ENCODE data around the gene TMEM72.

The TMEM72 gene

DNA sequence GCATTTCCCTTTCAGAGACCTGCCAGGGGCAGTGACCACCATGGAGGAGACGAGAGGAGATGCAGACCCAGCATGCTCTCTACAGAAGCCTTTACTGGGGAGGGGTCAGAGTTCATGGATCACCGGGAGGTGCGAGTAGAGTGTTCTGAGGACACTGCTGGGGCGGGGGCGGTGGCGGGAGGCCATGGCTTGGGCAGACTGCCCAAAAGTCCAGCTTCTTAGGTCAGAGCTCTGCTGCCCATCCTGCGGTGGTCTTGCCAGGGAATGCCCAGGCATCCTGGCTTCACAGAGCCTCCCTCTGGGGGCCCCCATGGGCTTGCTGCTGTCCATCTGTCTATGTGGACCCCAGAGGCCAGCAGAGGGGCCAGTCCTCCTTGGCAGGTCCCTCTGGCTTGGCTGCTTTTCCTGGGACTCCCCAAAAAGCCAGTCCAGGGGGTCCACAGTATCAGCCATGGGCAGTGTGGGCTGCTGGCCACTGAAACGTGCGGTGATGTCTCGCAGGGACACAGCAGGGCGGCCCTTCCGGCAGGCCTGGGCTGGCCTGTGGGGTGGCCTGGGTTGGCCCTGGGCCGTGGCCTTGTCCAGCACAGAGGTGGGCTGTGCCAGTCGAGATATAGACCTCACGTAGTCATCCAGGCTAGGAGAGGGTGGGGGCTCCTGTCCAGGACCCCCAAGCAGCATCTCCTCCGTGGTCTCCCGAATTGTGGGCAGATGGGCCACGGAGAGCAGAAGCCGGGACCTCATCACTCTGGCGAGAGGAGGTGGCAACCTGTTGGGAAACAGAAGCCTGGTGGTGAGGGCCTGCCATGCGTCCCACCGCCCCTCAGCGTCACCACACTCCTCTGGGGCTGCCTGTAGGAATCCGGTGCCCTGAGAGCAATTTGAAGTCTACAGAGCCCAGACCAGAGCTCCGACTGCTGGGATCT is 66.4 kb downstream of the TMEM72 start:
- no peak overlapping the region for H3K4me3 ChIP-seq (ENCODE audit: low read depth, low read length)
- TF ChIP-seq CTCF (IDR thresholded peaks at IDR 0.05; ENCODE audit: borderline replicate concordance, insufficient read depth, low read depth, low read length): no peak

DNA sequence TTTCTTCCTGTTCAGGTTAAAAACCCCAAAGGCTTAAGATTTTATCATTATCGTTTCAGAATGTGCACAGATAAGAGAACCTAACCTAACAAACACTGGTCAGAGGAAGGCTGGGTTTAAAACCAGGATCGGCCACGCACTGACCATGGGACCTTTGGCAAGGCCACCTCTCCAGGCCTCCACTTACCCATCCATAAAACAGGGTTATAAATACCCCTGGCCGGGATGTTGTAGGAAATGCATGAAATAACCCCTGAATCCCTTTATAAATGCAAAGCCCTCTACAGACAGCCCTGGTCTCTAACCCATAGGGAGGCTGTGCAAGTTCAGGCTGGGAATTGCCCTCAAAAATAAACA is 67.1 kb downstream of the TMEM72 start:
- TF ChIP-seq CTCF (IDR thresholded peaks at IDR 0.05; ENCODE audit: borderline replicate concordance, insufficient read depth, low read depth, low read length): no peak
- H3K4me3 ChIP-seq (ENCODE audit: low read depth, low read length): no peak overlapping the region

DNA sequence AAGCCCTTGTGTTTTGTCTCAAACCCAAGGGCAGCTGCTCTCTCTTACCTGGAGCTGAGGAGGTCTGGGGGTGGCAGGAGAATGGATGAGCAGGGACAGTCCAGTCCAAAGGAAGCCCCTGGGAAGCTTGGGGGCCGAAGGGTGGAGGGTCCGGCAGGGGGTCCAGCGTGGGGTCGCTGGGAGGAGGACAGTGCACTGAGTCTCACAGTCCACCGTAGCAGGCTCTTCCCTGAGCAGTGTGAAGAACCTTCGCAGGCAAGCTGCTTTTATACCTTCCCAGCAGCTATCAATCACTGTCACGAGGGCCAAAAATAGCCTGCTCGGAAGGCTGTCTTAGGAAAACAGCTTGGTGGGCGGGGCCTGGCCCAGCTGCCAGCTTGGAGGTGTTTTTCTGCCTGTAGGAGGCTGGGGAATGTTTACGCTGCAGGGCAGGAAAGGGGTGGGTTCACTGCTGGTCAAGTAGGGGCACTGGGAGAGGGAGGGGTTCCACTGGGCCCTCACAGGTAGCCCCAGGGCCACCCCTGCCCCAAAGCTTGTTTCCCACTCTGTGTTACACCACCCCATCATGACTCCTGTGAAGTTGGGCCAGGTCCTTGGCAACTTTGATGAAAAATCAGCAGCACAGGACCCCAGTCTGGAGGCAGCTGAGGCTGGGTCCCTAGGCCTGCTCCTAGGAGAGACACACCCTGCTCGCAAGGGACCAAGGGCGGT is 67.6 kb downstream of the TMEM72 start, which contains the start of gene DEPP1:
Gene DEPP1, minus strand, starts transcription at position 240 of the 711 bp plus-strand sequence. CDS start 779 bp downstream, outside the sequence.
- H3K4me3 ChIP-seq (ENCODE audit: low read depth, low read length): no peak within 1 kb of the TSS
- TF ChIP-seq CTCF (IDR thresholded peaks at IDR 0.05; ENCODE audit: borderline replicate concordance, insufficient read depth, low read depth, low read length): no peak

- TF ChIP-seq CTCF (IDR thresholded peaks at IDR 0.05; ENCODE audit: borderline replicate concordance, insufficient read depth, low read depth, low read length): no peak
- H3K4me3 ChIP-seq (ENCODE audit: low read depth, low read length): no peak overlapping the region
Observed at GRCh38 chr10:44979281-44980191, 68.4 kb downstream of the TMEM72 start.

- H3K4me3 ChIP-seq (ENCODE audit: low read depth, low read length): no peak overlapping the region
- no peak for TF ChIP-seq CTCF (IDR thresholded peaks at IDR 0.05; ENCODE audit: borderline replicate concordance, insufficient read depth, low read depth, low read length)
Observed at GRCh38 chr10:44980309-44981171, 69.4 kb downstream of the TMEM72 start.
